AG04449 (cell line): ENCODE results near the gene NIM1K.
"Not testable (repeated sequence)": the region's sequence is repeated elsewhere in the genome, so short reads cannot be mapped to it uniquely, and the experiment has no call there.

Experiments used
- CTCF ChIA-PET: fragments of 350-600 bp; formaldehyde crosslinking; extraction: SDS; loops from one replicate; lab custom pipeline; 2021; ENCODE audit warnings: antibody characterized with exemption; lab: Yijun Ruan, JAX
- POLR2A ChIA-PET: fragments of 400-600, 350-600 bp; formaldehyde crosslinking; extraction: SDS; loops from one replicate; lab custom pipeline; 2020; ENCODE audit warnings: antibody characterized with exemption, inconsistent platforms; lab: Yijun Ruan, JAX
- DNase-seq: peaks from one replicate; pipeline ENCODE4 v3.0.0-alpha.2; 2010; ENCODE audit warnings: low read depth, low spot score
- H3K4me3 ChIP-seq: 2 replicates; pipeline ENCODE4 v1.5.1; 2011; ENCODE audit warnings: low read depth, mild to moderate bottlenecking, control low read depth, low read length
- TF ChIP-seq, protein P1 (sequence below): IDR thresholded peaks from one replicate; pipeline ENCODE4 v1.5.1; 2011; ENCODE audit warnings: mild to moderate bottlenecking, moderate library complexity, low read length, control low read depth, inconsistent platforms; ENCODE audit not compliant: insufficient read depth; ENCODE audit errors: missing control alignments

The NIM1K gene

DNA sequence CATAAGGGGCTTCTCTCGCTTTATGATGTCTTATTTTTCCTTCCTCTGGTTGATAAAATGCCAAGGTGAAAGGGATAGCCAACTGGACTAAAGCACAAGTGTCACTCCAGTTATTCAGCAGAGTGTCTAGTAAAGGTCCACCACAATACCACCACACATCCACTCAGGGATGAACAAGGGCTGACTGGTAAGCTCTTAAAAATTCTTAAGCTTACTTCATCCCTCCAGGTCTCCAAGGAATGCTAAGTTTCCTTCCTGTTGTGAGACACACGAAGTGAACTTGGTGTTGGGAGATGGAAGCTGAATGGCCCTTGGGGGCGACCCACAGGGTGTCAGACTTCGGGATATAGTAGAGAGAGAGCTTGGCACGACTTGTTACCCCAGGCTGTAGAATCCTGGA lies 124.4 kb downstream of the NIM1K start:
- H3K4me3 ChIP-seq: no peak overlapping the region
- TF ChIP-seq, protein P1, sequence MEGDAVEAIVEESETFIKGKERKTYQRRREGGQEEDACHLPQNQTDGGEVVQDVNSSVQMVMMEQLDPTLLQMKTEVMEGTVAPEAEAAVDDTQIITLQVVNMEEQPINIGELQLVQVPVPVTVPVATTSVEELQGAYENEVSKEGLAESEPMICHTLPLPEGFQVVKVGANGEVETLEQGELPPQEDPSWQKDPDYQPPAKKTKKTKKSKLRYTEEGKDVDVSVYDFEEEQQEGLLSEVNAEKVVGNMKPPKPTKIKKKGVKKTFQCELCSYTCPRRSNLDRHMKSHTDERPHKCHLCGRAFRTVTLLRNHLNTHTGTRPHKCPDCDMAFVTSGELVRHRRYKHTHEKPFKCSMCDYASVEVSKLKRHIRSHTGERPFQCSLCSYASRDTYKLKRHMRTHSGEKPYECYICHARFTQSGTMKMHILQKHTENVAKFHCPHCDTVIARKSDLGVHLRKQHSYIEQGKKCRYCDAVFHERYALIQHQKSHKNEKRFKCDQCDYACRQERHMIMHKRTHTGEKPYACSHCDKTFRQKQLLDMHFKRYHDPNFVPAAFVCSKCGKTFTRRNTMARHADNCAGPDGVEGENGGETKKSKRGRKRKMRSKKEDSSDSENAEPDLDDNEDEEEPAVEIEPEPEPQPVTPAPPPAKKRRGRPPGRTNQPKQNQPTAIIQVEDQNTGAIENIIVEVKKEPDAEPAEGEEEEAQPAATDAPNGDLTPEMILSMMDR: no peak
- POLR2A ChIA-PET: no interaction called here
- CTCF ChIA-PET: no interaction called here
- no peak for DNase-seq

DNA sequence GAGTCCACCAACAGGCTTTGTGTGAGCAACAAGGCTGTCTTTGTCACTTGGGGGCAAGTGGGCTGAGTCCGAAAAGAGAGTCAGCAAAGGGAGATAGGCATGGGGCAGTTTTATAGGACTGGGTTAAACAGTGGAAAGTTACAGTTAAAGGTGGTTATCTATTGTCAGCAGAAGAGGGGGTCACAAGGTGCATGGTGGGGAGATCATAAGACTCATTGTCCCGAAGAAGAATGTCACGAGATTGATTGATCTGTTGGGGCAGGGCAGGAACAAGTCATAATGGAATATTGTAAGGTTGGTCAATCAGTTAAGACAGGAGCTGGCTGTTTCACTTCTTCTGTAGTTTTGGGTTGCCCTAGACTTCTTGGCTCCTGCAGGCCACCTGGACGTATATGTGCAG lies 128.8 kb downstream of the NIM1K start:
- POLR2A ChIA-PET: no interaction called here
- no peak overlapping the region for H3K4me3 ChIP-seq
- CTCF ChIA-PET: no interaction called here
- TF ChIP-seq, protein P1: no peak
- no peak for DNase-seq

DNA sequence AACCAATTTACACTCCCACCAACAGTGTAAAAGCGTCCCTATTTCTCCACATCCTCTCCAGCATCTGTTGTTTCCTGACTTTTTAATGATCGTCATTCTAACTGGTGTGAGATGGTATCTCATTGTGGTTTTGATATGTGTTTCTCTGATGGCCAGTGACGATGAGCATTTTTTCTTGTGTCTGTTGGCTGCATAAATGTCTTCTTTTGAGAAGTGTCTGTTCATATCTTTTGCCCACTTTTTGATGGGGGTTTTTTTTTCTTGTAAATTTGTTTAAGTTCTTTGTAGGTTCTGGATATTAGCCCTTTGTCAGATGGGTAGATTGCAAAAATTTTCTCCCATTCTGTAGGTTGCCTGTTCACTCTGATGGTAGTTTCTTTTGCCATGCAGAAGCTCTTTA lies 131.5 kb downstream of the NIM1K start:
- CTCF ChIA-PET, POLR2A ChIA-PET, H3K4me3 ChIP-seq, DNase-seq: not testable (repeated sequence)

DNA sequence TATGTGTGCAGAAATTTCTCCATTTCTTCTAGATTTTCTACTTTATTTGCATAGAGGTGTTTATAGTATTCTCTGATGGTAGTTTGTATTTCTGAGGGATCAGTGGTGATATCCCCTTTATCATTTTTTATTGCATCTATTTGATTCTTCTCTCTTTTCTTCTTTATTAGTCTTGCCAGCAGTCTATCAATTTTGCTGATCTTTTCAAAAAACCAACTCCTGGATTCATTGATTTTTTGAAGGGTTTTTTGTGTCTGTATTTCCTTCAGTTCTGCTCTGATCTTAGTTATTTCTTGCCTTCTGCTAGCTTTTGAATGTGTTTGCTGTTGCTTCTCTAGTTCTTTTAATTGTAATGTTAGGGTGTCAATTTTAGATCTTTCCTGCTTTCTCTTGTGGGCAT lies 133.6 kb downstream of the NIM1K start:
- H3K4me3 ChIP-seq, POLR2A ChIA-PET, CTCF ChIA-PET, DNase-seq: not testable (repeated sequence)
